Activated CD8-positive, alpha-beta memory T cell treated with anti-CD3 and anti-CD28 coated beads for 48 hours (primary cell): ENCODE results near the gene SNAI1.
"Not testable (repeated sequence)": the region's sequence is repeated elsewhere in the genome, so short reads cannot be mapped to it uniquely, and the experiment has no call there.

ENCODE experiments used
- DNase-seq, 3 experiments: peaks; one replicate each; pipeline ENCODE4 v3.0.0-alpha.2; 2020; ENCODE audit warnings: low read depth in 2 of 3, low spot score in 2 of 3

The SNAI1 gene

DNA sequence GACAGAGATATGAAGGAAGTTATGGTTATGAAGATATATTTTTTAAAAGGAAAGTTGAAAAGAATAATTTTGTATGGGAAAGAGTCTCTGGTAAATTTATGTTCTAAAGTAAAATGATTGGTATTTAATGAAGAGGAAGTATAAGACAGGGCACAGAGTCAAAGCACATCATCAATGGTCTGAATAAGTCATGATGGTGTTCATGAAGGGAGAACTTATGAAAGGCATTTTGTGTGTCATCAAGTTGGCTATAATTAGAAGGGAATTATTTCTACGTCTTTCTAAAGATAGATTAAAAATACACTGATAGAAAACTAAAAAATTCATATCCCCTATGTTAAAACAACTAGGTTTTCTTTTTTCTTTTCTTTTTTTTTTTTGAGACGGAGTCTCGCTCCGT lies 21.4 kb upstream of the SNAI1 start:
- DNase-seq: no peak

DNA sequence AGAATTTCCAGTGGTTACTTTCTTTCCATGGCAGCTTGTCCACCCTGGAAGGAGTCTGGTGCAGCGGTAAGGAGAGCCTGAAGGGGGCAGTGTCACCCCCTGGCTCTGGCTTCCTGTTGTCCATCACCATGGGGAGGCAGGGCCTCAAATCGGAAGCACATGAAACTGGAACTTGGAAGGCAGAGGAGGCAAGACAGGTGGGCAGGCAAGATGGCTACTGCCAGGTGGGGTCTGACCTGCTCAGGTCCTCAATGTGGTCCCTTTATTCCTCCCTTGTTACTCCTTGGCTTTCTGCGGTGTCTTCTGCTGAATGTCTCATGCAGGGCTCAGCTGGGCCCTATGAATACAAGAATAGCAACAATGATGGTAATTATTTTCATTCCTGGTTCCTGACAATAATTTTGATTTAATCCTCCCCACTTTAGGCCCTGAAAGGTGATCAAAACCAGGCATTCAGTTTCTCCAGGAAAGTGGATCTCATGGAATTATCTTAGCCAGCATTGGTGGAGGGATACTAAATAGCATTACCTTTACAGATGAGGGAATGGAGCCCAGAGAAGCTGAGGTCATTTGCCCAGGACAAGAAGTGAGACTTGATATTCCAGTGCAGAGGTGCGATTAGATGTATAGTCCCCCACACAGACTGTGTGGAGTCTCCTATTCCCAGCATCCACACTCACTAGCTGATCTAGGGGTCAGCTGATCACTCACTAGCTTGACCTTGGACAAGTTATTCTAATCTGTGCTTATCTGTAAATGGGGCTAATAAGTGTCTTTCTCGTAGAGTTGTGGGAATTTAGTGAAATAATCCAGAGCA lies 17.6 kb upstream of the SNAI1 start:
- no peak for DNase-seq

DNA sequence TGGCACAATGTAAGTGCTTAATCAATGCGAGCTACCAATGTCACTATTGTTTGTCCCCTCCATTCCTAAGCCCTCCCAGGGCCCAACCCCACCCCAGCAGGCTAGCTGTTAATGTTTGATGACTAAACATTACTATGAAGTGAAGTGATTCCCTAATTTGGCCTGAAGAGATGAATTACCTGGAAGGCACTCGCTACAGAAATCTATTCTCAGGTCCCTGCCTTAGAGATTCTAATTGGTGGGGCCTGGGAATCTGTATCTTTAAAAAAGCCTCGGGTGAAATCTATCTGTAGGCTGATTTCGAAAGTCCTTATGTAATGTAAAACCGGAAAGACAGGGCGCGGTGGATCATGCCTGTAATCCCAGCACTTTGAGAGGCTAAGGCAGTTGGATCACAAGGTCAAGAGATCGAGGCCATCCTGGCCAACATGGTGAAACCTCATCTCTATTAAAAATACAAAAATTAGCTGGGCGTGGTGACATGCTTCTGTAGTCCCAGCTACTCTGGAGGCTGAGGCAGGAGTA lies 16.9 kb upstream of the SNAI1 start:
- no peak for DNase-seq

DNA sequence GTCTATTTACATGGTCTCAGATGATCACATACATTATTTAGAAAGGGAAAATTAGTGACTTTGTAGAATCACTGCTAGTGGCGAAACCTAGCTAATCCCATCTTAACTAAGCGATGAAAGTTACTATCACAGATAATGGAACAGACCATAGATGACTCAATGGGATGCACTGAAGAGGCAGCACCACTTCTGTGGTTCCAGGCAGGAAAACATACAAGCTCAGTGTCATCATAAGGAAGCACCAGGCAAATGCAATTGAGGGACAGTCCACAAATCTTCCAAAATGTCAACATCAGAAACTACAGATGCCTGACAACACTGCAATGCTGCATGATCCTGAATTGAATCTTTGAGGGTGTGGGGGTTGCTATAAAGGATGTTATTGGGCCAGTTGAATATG lies 15.9 kb upstream of the SNAI1 start:
- no peak for DNase-seq

DNA sequence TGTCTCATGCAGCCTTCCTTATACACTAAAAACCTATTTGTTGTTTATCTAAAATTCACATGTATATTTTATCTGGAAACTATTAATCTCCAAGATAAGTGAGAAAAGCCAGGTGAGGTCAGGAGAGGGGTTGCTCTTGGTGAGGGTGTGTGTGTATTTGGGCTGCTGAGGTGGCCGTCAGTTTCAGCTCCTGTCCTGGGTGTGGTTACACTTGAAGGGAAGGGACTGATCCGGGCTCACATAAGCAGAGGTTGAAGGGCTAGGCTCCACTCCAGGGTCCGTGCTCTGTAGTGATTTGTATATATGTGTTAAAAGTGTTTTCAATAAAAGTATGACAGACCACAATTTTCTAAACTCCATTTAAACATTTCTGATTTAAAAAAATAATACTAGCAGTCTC lies 13.5 kb upstream of the SNAI1 start:
- no peak for DNase-seq

DNA sequence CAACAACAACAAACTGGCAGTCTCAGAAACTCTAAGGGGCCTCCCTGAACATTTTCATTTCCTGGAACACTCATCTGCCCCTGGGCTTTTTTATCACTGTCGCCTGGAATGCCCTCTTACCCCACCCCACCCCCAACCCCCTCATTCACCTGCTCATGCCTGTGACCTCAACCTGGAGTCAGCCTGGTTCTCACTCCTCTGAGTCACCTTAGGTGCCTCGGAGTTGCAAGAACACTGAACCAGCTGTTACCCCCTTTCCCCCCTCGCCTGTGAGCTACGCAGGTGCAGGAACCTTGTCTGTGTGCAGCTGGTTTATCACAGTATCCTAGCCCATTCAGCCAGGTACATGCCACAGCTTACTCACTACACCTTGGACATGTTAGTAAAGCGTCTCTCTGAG lies 12.8 kb upstream of the SNAI1 start:
- no peak for DNase-seq

DNA sequence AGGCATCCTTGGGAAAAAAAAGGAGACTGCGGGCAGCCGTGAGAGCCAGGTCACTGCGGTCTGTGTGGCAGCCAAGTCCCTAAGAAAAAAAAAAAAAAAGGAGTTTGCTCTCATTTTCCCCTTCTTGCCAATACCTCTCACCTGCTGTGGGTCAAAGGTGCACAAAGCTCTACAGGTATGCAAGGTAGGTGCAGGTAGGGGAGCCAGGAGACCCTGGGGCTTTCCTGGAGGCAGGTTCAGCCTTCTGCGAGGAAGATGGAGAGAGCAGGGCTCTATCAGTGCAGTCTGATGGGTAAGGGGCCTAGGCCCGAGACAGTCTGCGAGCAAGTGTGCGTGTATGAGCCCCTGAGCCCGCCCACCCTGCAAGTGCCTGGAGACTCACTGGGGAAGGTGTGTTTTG lies 12.3 kb upstream of the SNAI1 start:
- no peak for DNase-seq

DNA sequence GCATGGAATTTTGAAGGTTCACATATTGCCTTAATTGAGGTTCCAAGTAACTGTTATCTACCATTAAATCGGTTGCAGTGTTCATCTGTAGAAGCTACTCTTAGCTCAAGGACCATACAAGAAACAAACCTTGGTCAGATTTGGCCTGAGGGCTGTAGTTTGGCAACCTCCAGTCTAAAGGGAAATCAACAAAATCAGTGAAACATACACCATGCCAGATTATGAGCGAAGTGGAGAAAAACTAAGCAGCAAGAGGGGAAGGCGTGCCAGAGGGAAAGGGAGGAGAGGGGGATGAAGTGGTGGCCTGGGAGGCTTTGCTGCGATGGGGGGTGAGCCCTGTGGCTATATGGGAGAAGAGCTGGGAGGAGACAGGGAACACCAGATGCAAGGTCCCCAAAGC lies 8.8 kb upstream of the SNAI1 start:
- DNase-seq: no peak

DNA sequence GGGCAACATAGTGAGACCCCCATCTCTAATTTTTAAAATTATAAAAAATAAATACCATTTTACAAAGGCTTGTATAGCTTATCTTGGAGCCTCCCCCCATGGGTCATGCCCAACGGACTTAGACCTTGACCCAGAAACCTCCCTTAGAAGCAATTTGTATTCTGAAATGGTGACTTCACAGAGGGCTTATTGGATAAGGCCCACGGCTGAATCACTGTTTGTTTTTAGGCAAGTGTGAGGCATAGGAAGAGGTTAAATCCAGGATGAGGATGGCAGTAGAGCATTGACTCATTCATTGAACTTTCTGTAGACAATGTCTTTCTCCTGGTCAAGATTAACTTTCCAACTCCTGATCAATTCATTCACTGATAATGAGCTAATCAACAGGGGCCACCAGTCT lies 6.2 kb upstream of the SNAI1 start:
- DNase-seq: no peak

DNA sequence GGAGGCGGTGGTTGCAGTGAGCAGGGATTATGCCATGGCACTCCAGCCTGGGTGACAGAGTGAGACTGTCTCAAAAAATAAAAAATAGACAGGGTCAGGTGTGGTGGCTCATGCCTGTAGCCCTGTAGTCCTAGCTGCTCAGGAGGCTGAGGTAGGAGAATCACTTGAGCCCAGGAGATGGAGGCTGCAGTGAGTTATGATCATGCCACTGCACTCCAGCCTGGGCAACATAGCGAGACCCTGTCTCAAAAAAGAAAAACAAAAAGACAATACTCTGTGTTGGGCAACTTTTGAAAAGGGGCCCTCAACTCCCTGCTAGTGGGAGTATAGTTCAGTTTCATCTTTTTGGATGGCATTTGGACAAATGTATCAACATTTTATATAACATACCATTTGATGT lies 5.0 kb upstream of the SNAI1 start:
- DNase-seq: not testable (repeated sequence)

DNA sequence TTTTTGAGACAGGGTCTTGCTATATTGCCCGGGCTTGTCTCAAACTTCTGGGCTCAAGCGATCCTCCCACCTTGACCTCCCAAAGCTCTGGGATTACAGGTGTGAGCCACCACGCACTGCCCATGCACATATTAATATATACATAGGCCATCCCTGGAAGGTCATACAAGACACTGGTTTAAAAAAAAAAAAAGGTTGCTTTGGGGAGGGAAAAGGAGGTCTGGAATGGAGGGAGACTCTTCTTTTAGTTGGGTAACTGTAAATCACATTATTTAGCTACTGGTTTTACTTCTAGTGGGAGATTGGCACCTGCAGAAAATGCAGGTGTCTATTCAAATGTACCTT lies 4.1 kb upstream of the SNAI1 start:
- no peak for DNase-seq

DNA sequence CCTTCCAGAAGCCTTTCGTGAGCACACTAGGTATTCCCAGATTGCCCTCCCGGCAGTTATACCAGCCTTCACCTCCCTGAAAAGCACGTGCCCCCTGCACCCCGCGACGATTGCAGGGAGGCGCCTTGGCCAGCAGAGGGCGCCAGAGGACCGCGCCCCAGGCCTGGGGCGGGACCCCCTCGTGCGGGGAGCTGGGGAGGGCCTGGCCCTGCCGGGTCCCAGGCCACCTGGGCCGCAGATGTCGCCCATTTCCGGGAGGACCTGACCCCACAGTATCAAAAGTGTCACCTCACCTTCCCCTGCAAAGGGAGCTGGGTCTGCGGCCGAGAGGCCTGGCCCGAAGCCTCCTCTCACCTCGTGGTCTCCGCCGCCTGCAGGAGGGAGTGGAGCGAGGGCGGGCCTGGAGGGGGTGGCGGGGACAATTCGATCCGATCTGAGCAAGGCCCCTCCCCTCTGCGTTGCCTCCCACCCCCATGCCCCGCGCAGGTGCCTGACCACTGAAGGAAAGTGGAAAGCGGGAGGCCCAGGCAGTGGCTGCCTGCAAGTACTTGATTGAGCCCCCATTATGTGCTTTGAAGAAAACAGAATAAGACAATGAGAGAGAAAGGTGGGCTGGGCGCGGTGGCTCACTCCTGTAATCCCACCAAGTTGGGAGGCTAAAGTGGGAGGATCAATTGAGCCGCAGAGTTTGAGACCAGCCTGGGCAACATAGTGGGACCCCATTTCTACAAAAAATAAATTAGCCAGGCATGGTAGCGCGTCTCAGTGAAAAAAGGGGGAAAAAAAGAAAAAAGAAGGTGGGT lies 3.5 kb upstream of the SNAI1 start:
- peak; percentile 22 to 67 (median 65) for DNase-seq

DNA sequence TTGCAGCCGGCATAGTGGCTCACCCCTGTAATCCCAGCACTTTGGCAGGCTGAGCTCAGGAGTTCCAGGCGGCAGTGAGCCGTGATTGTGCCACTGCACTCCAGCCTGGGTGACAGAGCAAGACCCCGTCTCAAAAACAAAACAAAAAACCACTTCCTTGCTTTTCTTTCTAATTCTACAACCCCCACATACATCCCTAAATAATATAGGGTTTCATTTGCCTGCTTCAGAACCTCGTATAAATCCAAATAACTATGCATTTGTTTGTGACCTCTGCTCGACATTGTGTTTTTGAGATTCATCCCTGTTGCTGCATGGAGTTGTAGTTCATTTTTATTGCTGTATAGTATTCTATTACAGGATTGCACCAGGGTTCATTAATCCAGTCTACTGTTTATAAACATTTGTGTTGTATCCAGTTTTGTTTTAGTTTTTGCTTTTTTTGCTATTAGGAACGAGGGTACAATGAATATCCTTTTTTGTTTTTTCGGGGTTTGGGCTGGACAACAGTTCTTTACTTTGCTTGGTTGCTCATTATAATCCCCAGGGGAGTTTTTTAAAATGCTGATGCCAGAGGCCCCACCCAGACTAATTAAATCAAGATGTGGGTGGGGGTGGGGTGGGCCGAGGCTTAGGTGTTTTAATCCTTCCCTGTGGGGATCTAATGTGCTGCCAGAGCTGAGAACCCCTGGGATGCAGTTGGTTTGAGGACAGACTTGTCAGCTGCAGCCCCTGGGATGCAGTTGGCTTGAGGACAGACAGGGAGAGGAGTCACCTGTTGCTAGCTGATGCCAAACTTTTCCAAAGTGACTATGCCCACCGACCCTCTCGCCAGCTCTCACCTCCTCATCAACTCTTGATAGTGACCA lies 2.4 kb upstream of the SNAI1 start:
- no peak for DNase-seq

DNA sequence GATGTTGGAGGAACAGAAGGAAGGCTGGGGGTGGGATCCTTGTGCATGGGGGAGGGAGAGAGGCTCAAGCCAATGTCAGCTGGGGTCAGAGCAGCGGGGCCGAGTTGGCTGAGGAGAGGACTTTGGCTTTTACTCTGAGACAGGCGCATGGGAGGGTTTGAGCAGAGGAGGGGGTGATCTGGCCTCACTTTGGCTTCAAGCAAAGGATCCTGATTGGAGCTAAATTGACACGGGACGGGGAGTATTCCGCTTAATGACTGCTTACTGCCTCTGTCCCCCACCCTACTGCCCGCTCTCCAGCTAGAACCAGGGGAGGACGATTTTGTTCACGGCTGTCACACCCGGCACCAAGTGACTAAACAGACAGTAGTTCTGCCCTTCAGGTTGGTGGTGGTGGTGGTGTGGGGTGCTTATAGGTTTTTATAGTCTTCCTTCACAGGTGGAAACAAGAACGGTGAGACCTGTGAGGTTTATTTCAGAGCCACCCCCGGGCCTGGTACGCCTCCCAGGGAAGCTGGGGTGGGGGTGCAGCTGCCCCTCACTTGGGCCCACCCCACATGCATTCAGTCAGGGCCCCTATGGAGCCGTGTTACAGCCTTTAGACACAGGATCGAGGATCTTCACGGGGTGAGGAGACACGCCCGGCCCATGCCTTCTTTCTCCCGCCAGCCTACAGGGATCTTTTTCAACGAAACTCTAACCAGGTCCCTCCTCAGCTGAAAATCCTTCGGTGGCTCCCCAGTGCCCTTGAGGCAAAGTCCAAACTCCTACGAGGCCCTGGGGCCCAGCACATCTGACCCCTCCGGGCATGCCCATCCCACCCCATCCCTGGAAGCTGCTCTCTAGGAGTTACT lies 1.3 kb upstream of the SNAI1 start:
- DNase-seq: no peak

DNA sequence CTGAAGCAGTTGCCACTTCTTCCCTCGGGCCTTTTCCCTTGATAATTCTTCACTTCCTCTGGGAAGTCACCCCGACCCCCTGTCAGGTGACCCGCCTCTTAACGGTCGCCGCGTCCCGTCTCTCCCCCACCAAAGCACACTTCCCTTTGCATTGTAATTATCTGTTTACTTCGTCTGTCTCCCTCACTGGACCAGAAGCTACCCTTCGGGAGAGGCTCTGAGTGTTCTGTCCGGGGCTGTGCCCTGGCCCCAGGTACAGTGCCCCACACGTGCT lies 771 bp upstream of the SNAI1 start:
- DNase-seq: no peak

DNA sequence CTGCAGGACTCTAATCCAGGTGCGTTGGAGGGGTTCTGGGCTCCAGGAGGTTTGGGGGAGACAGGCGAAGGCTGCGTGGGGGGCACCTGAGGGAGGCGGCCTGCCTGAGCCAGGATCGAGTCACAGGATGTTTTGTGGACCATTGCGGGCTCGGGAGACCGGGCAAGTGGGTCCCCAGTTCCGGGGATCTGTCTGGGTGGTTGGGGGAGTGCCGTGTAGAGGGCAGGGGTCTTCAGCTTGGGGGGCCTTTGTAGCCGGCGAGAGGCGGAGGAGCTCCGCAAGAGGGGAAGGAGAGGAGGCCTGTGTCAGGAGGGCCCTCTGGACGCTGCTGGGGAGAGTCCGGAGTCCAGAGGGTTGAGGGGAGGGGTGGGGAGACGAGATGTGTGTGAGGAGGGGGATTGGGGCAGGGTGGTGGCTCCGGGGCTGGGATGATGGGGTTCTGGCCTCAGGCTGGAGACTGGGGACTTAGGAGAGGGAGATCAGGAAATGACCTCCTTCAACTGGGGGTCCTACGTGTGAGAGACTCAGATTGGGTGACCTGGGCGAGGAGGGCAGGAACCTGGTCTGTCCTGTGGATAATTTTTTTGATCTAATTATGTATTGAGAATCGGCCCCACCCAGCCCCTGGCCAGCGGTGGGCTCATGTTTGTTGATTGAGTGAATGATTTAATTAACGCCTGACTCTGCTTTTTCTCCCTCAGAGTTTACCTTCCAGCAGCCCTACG lies 505 bp downstream of the SNAI1 start:
- no peak for DNase-seq

DNA sequence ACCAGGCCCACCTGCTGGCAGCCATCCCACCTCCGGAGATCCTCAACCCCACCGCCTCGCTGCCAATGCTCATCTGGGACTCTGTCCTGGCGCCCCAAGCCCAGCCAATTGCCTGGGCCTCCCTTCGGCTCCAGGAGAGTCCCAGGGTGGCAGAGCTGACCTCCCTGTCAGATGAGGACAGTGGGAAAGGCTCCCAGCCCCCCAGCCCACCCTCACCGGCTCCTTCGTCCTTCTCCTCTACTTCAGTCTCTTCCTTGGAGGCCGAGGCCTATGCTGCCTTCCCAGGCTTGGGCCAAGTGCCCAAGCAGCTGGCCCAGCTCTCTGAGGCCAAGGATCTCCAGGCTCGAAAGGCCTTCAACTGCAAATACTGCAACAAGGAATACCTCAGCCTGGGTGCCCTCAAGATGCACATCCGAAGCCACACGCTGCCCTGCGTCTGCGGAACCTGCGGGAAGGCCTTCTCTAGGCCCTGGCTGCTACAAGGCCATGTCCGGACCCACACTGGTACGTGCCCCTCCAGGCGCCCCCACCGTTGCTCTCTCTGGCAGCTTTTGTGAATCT lies 1.1 kb downstream of the SNAI1 start:
- DNase-seq: no peak

DNA sequence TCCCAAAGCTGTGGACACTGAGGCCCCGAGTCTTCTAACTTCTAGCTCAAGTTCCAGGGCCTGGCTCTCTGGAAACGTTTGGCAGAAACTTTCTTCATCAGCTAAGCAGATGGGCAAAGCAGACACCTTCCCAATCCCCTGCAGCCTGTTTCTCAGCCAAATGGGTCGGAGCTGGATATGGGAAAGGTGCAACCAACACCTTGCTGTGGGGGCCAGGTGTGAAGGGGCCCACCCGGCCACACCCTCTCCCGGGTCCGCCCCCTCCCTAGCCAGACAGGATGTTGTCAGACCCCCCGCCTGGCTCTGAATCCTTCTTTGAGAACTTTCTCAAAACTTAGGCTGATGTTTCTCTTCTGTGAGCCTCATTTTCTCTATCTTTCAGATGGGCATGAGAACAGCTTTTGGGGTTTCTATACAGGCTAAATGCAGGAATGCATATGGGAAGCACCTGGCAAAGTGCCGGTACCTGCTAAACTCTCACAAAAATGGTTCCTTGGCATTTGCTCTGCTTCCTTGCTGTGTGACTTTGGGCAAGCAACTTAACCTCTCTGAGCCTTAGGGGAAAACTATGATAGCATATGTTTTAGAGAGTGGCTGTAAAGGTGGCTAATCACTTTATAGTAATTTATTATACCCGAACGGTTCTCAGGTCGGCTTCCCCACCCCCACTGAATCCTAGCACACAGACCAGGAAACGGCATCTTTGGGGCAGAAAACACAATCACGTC lies 1.8 kb downstream of the SNAI1 start:
- no peak for DNase-seq

DNA sequence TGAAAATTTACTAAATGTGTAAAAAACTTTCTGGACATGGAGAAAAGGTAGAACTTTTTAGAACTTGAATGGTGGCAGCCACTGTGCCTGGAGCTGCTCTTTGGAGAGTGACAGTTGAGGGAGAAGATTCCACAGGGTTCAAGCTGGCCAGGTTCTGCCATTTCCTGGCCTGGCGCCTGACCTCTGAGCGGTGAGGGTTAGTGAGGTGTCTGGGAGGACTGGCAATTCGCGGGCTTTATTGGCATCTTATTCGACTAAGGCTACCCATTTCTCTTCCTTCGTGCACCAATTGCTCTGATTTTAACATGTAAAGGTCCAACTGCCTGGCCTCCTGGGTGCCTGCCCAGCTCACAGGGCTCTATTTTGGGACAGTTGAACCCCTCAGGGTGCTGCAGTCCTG lies 2.4 kb downstream of the SNAI1 start:
- no peak for DNase-seq
